Renal cortical epithelial cell (primary cell): ENCODE results near the gene BDH2. TPM values are rescaled to one million over a fixed set of nuclear protein-coding genes. Genes with fewer than 3 reads are reported as not detected.
A peak's percentile ranks its signal among the peaks of the same experiment; 100 is the strongest.

ENCODE experiments used
- DNase-seq: peaks from one replicate; pipeline ENCODE4 v3.0.0-alpha.2; 2011; ENCODE audit warnings: low read depth
- total RNA-seq: library from RNA; depleted of rRNA; stranded (reverse); fragments of >200 nt; gene quantifications from 2 replicates; pipeline ENCODE4 v1.2.3, GENCODE V29; 2014

Gene BDH2
- total RNA-seq, 1 donor from 2014 or later: 151 TPM

DNA sequence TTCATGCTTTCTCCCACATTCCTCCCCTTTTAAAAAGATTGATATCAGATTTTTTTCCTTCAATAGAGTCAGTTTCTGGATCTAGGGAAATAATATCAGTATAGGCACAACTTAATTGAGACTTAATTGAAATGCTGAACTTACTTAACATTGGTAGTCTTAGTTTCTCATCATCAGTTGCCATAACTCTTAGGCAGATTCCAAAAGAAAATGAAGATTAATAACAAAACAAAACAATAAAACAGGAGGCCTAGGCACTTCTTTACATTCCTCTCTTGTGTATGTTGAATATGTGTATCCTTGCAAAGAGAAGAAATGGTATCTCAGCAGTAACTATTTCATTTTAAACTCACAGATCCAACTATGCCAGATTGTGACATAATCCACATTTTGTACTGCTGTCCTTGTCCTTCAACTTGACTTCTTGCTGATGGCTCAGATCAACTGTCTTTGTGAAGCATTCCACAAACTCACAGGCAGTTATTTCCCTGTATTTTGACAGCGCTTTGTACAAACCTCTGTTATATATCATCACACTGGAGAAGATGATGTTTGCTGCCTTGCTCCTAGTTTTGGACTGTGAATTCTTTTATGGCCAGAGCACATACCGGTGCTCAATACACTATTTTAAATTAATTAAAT lies 14.0 kb downstream of the BDH2 start:
- DNase-seq: no peak

DNA sequence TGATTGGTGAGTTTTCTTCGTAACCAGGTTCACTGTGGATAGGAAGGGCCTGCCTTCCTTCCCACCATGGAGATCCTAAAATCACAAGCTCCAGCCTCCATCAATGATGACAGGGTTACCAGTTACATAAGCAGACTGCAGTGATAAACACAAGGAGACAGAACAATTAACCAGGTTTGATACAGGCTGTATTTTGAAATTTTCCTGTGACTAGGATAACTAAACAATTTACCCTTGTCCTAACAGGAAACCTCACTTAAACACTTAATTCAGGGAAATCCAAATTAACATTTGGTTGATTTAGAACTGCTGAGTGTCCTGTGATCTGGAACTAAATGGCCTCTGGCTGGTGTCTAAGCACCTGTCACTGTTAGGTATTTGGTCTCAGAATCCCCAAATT lies 20.0 kb downstream of the BDH2 start:
- DNase-seq: no peak

DNA sequence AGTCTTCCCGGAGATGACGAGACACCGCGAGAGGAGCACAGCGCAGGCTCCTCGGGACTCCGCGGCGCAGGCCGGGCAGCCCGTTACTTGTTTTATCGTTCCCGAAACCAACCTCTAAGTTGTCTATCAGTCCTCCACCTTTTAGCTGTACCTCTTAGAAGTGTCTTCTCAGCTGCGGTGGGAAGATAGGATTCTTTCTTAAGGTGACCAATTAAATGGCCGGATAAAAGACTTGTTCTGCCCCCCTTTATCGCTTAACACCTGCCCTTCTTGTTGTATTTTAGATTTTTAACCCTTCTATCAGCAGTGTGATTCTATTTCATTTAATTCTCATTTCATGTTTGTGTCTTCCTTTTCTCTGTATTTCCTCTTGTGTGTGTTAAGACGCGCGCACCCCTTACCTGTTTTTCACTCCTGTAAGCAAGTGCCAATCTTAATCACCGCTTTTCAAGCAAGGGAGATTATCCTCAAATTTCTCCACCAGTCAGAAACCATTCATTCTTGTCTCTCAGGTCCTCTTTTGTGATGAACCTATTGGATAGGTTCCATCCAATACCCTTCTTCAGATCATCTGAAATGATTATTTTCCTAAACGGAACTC lies 22.8 kb downstream of the BDH2 start, which contains the start of gene SLC9B2:
Gene SLC9B2, minus strand, starts transcription at position 15 of the 601 bp plus-strand sequence. CDS start 9,211 bp downstream, outside the sequence.
- peak; percentile 25 for DNase-seq

DNA sequence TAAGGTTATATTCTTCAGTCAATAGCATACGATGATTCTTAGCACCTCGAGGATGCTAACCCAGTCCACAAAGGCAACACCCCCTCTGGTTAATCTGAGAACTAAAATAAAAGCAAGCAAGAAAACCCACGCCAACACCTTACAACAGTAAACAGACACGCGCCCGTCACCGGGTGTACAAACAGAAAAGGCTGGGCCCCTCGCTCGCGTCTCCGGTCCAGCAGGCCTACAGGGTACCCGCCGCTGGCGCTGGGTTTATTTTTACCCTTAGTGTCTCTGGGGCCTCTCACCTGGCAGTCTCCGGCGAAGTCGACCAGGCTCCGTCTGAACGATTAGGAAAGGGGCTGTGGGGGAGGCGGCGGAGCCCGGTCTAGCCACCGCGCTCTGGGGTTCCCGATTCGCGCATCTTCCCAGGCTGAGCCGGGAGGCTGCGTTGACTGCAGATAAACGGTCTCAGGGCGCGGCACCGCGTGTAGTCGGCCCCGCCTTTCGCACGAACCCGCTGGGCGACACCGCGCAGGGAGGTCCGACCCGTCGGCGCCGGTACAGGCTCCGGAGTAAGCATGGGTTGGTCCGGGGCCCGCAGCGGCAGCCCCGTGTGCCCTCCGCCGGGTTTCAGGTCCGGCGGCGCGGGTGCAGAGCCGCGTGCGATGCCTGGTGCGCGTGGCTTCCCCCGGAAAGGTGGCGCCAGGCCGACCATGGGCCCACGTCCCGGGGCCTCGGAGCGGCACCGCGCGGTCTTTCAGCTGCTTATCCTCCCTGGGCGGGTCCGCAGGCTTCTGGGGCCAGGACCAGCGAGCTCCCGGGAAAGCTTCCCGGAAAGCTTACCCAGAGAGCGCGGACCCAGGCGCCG lies 23.5 kb downstream of the BDH2 start:
- DNase-seq: peak; percentile 35

DNA sequence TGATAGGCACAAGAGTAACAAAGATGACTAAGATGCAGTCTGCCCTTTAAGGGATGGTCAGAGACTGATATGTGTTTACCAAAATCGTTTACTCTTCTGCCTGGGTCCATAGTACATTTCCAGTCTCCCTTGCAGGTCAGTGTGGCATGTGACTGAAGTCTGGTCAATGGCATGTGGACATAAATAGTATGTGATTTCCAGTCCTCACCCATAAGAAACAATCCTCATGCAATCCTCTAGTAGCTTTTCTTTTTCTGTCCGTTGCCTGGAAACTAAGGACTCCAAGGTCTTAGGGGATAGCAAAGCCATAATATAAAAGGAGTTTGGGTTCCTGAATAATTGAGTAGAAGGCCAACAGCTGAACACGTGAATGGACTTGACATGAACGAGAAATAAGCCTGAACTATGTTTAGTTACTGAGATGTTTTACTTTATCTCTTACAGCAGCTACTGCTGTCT lies 24.2 kb downstream of the BDH2 start:
- DNase-seq: peak; percentile 31

DNA sequence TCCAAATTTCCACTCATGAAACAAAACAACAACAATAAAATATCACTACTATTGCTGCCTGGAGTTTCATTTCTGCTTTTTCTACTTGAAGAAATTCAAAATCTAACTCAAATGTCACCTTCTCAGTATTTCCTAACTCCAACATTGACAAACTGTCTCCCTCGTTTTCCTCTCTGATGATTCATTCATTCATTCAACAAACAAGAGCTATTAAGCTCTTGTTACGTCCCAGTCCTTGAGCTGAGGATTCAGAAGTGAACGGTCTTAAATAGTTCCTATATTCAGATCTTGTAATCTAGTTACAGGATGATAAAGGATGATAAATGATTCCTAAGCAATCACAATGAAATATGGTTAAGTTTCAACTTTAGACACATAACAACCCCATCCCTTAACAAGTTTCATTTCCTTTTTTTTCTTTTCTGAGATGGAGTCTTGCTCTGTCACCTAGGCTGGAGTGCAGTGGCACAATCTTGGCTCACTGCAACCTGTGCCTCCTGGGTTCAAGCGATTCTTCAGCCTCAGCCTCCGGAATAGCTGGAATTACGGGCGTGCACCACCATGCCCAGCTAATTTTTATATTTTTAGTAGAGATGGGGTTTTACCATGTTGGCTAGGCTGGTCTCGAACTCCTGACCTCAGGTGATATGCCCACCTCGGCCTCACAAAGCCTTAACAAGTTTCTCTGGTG lies 24.7 kb downstream of the BDH2 start:
- DNase-seq: no peak

DNA sequence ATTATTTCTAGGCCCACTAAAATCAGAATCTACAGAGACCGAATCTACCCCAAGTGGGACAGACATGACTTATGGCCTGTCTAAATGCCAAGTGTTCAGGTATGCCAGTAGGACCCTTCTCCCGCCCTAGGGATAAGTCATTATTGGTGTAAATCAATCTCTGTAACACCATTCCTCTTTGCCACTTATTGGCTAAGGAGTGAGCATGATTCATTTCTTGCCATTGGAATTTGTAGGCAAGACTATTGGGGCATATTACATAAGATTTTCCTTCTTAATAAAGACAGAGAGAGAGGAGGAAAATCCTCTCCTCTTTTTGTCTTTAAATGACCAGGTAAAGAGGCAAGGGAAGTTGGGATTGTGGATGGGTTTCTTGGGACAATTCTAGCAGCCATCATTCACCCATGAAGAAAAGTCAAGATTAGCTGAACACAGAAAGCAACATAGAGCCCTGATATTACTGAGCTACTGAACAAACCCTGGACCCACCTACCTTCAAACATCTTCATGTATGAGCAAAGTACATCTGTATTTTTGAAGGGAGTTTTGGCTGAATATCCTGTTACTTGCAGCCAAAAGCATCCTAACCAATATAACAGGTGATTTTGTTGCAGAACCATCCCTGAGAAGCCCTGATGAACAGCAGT lies 25.7 kb downstream of the BDH2 start:
- DNase-seq: peak; percentile 43

DNA sequence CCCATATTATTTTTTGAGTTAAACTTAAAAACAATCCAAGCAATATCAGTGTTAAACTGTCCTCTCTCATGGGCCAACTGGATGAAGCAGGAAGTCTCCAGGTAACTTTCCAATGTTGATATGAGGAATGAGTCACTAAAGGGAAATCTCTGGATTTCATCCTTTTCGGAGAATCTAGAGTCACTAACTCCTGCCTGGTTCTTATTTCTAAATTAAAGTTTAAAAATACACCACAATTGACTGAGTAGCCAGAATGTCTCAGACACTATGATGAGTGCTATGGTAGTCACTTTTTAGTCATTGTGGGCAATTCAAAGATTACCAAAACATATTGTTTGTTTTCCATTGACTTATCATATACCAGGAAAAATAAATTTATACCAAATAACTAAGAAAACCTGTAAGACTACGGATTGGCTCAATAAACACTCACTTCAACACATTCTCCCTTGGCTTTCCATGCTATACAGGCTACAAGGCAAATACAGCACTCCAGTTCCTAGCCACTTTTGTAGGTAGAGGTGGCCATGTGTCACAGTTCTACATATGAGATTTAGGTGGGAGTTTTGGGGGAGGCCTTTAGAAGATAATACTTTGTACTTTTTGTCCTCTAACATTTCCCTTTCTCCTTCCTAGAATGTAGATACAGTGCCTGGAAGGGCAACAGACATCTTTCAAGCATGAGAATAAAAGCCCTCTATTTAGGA lies 31.6 kb downstream of the BDH2 start:
- peak; percentile 36 for DNase-seq

DNA sequence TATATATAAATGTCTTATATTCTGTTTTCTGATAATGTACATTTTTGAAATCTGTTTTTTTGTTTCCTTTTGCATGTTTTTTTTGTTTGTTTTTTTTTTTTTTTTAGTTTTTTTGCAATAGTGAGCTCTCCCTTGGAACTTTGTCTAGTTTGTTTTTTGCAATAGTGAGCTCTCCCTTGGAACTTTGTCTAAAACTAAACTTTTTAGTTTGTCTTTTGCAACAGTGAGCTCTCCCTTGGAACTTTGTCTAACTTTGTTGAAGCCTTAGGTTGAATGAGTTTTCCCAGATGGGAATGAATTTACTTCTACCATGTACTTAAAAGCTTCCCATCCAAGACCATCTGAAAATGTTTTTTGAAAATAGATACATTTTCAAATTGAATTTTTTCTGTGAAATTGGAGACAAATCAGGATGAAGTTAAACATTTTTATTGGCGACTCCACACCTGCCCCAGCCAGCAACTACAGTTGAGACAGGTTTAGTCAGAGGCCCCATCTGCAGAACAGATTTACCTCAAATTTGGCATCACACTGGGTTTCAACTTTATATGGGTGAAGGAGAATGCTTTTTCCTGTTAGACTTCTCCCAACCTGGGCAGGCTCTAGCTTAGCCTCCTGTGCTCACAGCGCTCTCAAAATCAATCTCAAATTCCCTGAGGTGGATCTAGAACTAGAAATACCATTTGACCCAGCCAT lies 39.0 kb downstream of the BDH2 start:
- DNase-seq: no peak

DNA sequence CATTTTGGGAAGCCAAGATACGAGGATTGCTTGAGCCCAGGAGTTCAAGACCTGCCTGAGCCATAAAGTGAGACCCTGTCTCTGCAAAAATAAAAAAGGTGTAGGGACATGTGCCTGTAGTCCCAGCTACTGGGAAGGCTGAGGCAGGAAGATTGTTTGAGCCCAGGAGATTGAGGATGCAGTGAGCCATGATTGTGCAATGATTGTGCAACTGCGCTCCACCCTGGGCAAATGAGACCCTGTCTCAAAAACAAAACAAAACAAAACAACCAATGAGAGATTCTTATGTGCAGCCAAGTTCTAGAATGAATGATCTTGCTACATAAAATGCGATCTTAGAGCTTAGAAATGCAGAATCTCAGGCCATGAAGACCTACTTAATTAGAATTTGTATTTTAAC lies 45.6 kb downstream of the BDH2 start:
- no peak for DNase-seq

DNA sequence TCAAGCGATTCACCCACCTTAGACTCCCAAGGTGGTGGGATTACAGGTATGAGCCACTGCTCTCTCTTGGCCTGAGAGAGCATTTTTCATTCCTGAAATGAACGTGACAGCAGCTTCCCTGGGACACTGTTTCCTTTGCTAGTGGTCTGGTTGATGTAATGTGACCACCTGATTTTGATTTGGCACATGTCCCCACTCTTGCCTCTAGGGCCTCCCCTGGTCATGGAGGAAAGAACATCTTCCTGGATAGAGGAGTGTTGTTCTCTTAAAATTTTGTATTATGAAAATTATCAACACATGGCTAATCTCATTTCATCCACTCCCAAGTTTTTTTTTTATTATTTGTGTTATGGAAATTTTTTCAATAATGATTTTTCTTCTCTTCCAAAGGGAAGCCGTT lies 46.9 kb downstream of the BDH2 start:
- no peak for DNase-seq

DNA sequence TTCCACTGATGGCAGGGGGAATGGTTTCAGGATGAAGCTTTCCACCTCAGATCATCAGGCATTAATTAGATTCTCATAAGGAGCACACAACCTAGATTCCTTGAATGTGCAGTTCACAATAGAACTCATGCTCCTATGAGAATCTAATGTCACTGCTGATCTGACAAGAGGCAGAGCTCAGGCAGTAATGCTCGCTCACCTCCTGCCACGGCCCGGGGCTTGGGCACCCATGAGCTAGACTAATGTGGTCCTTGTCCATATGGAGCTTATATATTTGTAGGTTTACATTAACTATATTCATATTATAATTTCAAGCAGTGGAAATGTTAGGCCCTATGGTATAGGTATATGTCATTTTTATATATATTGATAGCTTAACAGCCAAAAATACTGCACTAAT lies 47.5 kb downstream of the BDH2 start:
- DNase-seq: no peak

DNA sequence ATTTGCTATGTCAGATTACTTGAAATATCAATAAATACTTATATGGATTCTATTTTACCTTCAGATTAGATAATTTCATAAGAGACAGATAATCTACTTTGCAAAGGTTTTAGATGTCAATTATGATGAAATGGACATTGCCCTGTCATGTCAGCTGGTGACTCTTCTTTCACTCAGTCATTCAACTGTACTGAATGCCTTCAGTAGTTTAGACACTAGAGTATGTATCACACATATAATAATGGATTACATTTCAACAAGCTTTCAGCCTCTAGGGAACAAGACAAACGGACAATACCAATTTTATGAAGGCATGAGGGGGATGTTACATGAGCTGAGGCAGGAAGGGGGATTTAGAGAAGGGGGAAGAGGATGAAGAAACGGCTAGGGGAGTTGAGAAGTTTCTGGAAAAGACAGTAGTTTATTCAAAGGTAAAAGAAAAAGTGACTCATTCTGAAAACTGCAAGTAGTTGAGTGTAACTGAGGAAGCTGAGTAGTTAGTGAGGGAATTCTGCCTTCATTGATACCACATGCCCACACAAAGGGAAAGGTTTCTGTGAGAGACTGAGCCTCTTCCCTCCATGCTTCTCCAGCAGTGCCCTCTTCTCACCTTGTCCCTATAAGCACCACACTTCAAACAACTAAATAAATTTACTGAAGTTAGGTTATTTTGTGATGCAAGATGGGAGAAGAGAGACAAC lies 48.7 kb downstream of the BDH2 start:
- DNase-seq: no peak

DNA sequence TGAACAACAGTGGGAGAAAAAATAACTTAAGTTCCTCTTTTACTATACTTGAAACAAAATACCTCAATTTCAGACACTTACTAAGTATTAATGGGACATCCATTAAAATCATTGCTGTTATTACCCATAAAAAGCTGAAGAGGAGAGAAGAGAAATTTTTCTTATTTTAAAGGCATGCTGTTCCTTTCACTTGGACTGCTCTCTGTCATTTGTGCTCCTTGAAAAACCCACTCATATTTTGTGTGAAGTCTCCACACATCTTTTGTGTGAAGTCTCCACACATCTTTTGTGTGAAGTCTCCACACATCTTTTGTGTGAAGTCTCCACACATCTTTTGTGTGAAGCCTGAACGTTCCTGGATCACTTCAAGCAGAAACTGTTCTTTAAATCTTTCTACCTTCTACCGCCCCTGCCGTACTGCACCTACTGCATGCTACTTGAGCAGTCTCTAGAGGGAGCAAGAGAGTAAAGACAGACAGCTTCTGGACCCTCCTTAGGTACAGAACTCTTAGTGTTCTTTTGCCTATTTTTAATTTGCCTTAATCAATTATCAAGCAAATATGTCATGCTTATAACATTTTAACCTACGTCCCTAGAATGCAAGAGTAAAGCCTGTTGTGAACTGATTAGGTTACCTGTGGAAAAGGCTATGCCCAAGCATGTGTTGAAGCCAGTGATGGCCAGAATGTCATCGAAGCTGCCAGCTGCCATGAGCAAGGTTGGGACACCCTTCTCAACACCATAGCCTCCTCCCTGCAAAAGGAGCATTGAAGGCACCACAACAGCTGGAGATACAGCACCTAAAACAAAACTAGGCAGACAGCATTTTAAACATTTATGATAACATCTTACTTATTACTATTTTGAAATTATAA lies 53.0 kb downstream of the BDH2 start:
- DNase-seq: peak; percentile 61

DNA sequence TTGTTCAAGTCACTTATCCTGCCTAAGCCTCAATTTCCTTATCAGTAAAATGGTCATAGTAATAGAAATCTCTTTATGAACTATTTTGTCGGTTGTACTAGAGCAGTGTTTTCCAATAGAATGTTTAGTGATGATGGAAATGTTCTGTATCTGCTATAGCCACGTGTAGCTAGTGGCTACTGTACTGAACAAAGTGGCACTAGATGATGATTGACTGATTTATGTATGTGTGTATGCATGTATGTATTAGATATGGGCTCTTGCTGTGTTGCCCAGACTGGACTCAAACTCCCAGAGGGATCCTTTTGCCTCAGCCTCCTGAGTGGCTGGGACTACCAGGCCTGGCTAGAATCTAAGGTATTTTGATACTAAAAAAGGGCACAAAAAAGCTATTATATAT lies 55.5 kb downstream of the BDH2 start:
- DNase-seq: no peak

DNA sequence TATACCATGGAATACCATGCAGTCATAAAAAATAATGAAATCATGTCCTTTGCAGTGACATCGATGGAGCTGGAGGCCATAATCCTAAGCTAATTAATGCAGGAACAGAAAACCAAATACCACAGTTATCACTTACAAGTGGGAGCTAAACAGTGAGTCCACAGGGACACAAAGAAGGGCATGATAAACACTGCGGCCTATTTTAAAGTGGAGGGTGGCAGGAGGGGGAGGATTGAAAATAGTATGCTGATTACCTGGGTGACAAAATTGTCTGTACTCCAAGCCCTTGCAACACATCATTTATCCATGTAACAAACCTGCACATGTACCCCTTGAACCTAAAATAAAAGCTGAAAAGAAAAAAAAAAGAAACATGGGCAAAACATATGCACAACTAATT lies 63.5 kb downstream of the BDH2 start:
- DNase-seq: no peak

DNA sequence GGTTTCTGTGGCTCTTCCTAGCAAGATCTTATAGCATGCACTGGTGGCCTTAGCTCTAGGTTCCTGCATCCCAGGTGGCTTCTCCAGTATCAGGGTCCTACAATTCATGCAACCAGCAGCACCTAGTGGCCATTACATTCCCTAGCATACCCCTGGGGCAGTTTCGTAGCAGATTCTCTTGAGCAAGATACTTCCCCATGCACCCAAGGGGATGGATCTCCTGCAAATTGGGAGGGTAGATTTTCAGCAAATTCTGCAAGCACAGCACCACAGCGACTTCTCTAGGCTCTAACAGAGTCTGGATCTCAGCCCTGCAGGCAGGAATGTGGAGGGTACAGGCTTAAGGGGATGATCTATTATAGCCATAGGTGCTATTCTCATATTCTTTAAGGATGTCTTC lies 67.1 kb downstream of the BDH2 start:
- peak; percentile 48 for DNase-seq

DNA sequence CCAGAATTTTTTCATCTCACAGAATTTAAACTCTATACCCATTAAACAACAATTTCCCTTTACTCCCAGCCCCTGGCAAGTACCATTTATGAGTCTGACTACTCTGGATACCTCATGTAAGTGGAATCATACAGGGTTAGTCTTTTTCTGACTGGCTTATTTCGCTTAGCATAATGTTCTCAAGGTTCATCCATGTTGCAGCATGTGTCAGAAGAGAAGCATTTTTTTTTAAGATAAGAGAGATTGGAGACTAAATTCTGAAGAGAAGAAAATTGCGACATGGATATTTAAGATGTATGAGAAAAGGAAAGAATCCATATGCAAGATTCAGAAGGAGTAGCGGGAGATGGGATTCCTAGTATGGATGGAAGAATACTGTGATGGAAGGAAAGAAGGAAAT lies 68.8 kb downstream of the BDH2 start:
- DNase-seq: no peak

DNA sequence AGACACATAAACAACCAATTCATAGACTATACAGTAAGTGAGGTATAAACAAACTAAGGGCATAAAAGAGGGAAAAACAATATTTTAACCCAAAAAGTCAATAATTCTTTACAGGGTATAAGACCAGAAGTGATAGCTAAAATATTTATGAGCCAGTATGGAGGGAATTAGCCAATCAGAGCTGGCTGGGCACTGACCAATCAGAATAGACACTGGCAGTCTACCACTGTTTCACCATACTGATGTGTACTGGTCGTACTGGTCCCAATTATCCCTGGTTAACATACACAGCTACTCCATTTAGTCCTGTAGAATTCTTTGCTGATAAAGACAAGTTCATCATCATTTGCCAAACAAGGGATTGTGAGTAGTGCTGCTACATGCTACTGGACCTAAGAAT lies 70.3 kb downstream of the BDH2 start:
- DNase-seq: no peak
